Transverse colon (tissue), 3 donors: Measurements from ENCODE around the gene PHETA1.

Experiments used
- POLR2A ChIP-seq: fragments of 450-650 bp; IDR thresholded peaks from one replicate; pipeline ENCODE4 v1.6.1; 2016; ENCODE audit warnings: antibody characterized with exemption, mild to moderate bottlenecking, moderate library complexity
- TF ChIP-seq, protein P1 (sequence below), 5 experiments: fragments of 200-600 bp in 3 of 5; fragments of 450-650 bp in 2 of 5; sonication (generic) in 3 of 5; IDR thresholded peaks; 1 replicate in 2 of 5; 2 replicates in 3 of 5; pipeline ENCODE4 v1.5.1; 2016 to 2017; ENCODE audit warnings: antibody characterized with exemption in 5 of 5, inconsistent platforms in 3 of 5, mild to moderate bottlenecking in 2 of 5, moderate library complexity in 1 of 5

GRCh38 chr12:111335811-111336210 lies 33.1 kb downstream of the PHETA1 start:
- TF ChIP-seq, protein P1, sequence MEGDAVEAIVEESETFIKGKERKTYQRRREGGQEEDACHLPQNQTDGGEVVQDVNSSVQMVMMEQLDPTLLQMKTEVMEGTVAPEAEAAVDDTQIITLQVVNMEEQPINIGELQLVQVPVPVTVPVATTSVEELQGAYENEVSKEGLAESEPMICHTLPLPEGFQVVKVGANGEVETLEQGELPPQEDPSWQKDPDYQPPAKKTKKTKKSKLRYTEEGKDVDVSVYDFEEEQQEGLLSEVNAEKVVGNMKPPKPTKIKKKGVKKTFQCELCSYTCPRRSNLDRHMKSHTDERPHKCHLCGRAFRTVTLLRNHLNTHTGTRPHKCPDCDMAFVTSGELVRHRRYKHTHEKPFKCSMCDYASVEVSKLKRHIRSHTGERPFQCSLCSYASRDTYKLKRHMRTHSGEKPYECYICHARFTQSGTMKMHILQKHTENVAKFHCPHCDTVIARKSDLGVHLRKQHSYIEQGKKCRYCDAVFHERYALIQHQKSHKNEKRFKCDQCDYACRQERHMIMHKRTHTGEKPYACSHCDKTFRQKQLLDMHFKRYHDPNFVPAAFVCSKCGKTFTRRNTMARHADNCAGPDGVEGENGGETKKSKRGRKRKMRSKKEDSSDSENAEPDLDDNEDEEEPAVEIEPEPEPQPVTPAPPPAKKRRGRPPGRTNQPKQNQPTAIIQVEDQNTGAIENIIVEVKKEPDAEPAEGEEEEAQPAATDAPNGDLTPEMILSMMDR (IDR thresholded peaks at IDR 0.05), result no peak
- no peak for TF ChIP-seq POLR2A
